TTC549 (cell line): ENCODE measurements around the gene CADPS.

ENCODE experiments used
- FAIRE-seq: peaks from 2 replicates; lab custom pipeline; 2012; peaks lifted over from hg19 to GRCh38; lab: Jason Lieb, UNC

Gene CADPS

GRCh38 chr3:62632510-62633294 lies 242.5 kb downstream of the CADPS start:
- no peak for FAIRE-seq

- FAIRE-seq: no peak
These were observed 243.7 kb downstream of the CADPS start for GRCh38 chr3:62631488-62631887.

- no peak for FAIRE-seq
These were observed 244.6 kb downstream of the CADPS start for GRCh38 chr3:62630664-62631063.

GRCh38 chr3:62625268-62625667 lies 249.9 kb downstream of the CADPS start:
- no peak for FAIRE-seq

GRCh38 chr3:62624185-62624584 lies 251.0 kb downstream of the CADPS start:
- FAIRE-seq: no peak

GRCh38 chr3:62622553-62623174 lies 252.6 kb downstream of the CADPS start:
- peak; percentile 31 for FAIRE-seq

- FAIRE-seq: no peak
These were observed 253.3 kb downstream of the CADPS start for GRCh38 chr3:62621925-62622324.

- no peak for FAIRE-seq
These were observed 254.0 kb downstream of the CADPS start for GRCh38 chr3:62621176-62621575.

GRCh38 chr3:62615258-62615849 lies 259.9 kb downstream of the CADPS start:
- FAIRE-seq: no peak

GRCh38 chr3:62614527-62614926 lies 260.7 kb downstream of the CADPS start:
- FAIRE-seq: no peak

- no peak for FAIRE-seq
These were observed 263.5 kb downstream of the CADPS start for GRCh38 chr3:62611541-62612240.

- no peak for FAIRE-seq
These were observed 267.8 kb downstream of the CADPS start for GRCh38 chr3:62607287-62608029.

- FAIRE-seq: no peak
These were observed 269.7 kb downstream of the CADPS start for GRCh38 chr3:62605413-62606068.

GRCh38 chr3:62604751-62605351 lies 270.4 kb downstream of the CADPS start:
- FAIRE-seq: no peak

- FAIRE-seq: no peak
These were observed 270.9 kb downstream of the CADPS start for GRCh38 chr3:62604298-62604697.

- no peak for FAIRE-seq
These were observed 272.2 kb downstream of the CADPS start for GRCh38 chr3:62602987-62603386.

- no peak for FAIRE-seq
These were observed 273.0 kb downstream of the CADPS start for GRCh38 chr3:62602129-62602770.

- FAIRE-seq: no peak
These were observed 273.8 kb downstream of the CADPS start for GRCh38 chr3:62601238-62602070.

GRCh38 chr3:62600033-62600432 lies 275.2 kb downstream of the CADPS start:
- FAIRE-seq: no peak

- FAIRE-seq: no peak
These were observed 277.7 kb downstream of the CADPS start for GRCh38 chr3:62597491-62597890.
